GM23338 (cell line): ENCODE measurements around the gene NCK2. TPM values are rescaled to one million over a fixed set of nuclear protein-coding genes. Genes with fewer than 3 reads are reported as not detected.

ENCODE experiments used
- ATAC-seq: fragments of 200-7000 bp; cut with Tn5 transposase; 3 replicates; pipeline ENCODE4 v1.9.1; 2020
- DNase-seq: peaks from one replicate; pipeline ENCODE4 v3.0.0-alpha.2; 2015; ENCODE audit warnings: low spot score
- H2AFZ ChIP-seq: fragments of 200-600 bp; sonication (generic); 2 replicates; pipeline ENCODE4 v1.8.0; 2016; ENCODE audit warnings: antibody characterized with exemption, mild to moderate bottlenecking, moderate library complexity
- H3F3A ChIP-seq: fragments of 200-600 bp; sonication (generic); replicated peaks from 2 replicates; pipeline ENCODE4 v1.8.0; 2017; ENCODE audit warnings: antibody characterized with exemption, mixed run types, low read depth
- H3K27ac ChIP-seq: fragments of 200-600 bp; sonication (generic); 2 replicates; pipeline ENCODE4 v1.6.1; 2016; ENCODE audit warnings: low read depth
- H3K27me3 ChIP-seq: fragments of 200-600 bp; sonication (generic); 2 replicates; pipeline ENCODE4 v1.8.0; 2016; ENCODE audit warnings: mild to moderate bottlenecking, mixed run types, moderate library complexity; ENCODE audit not compliant: insufficient read depth
- H3K36me3 ChIP-seq: fragments of 200-600 bp; sonication (generic); 2 replicates; pipeline ENCODE4 v1.8.0; 2016; ENCODE audit warnings: mild to moderate bottlenecking; ENCODE audit not compliant: insufficient read depth
- H3K4me1 ChIP-seq: fragments of 200-600 bp; sonication (generic); 2 replicates; pipeline ENCODE4 v1.8.0; 2016; ENCODE audit warnings: mild to moderate bottlenecking, moderate library complexity; ENCODE audit not compliant: insufficient read depth
- H3K4me2 ChIP-seq: fragments of 200-600 bp; sonication (generic); 2 replicates; pipeline ENCODE4 v1.7.1; 2017; ENCODE audit warnings: mixed run types
- H3K4me3 ChIP-seq: fragments of 200-600 bp; sonication (generic); 2 replicates; pipeline ENCODE4 v1.6.1; 2016; ENCODE audit warnings: mixed run types
- H3K79me2 ChIP-seq: fragments of 200-600 bp; sonication (generic); replicated peaks from 2 replicates; pipeline ENCODE4 v1.8.0; 2017; ENCODE audit warnings: mild to moderate bottlenecking; ENCODE audit not compliant: insufficient read depth
- H3K9me2 ChIP-seq: fragments of 200-600 bp; sonication (generic); 2 replicates; pipeline ENCODE4 v1.8.0; 2017; ENCODE audit not compliant: insufficient read depth
- H4K20me1 ChIP-seq: fragments of 200-600 bp; sonication (generic); replicated peaks from 2 replicates; pipeline ENCODE4 v1.8.0; 2017; ENCODE audit warnings: mild to moderate bottlenecking; ENCODE audit not compliant: insufficient read depth
- H3K27ac Mint-ChIP-seq: 2 replicates; pipeline ENCODE4 v1.8.0; 2020; ENCODE audit warnings: inconsistent platforms, mild to moderate bottlenecking, moderate library complexity, mixed read lengths
- H3K27me3 Mint-ChIP-seq: 3 replicates; pipeline ENCODE4 v1.8.0; 2022; ENCODE audit warnings: low read depth, mild to moderate bottlenecking, moderate library complexity, mixed read lengths, inconsistent platforms; ENCODE audit not compliant: insufficient read depth, poor library complexity
- H3K36me3 Mint-ChIP-seq: 3 replicates; pipeline ENCODE4 v1.8.0; 2021; ENCODE audit warnings: low read depth, mild to moderate bottlenecking, inconsistent platforms, moderate library complexity, mixed read lengths
- H3K4me1 Mint-ChIP-seq: 3 replicates; pipeline ENCODE4 v1.8.0; 2020; ENCODE audit warnings: mild to moderate bottlenecking, inconsistent platforms, mixed read lengths
- H3K4me3 Mint-ChIP-seq: 3 replicates; pipeline ENCODE4 v1.8.0; 2021; ENCODE audit warnings: moderate library complexity, mild to moderate bottlenecking, inconsistent platforms, mixed read lengths
- H3K9me3 Mint-ChIP-seq: 3 replicates; pipeline ENCODE4 v1.8.0; 2020; ENCODE audit warnings: moderate library complexity, mild to moderate bottlenecking, inconsistent platforms, mixed read lengths
- CREB1 ChIP-seq: fragments of 250-450 bp; sonication (Bioruptor Pico); IDR thresholded peaks from 2 replicates; pipeline ENCODE4 v1.5.0; 2020; ENCODE audit warnings: low read depth, mild to moderate bottlenecking, moderate library complexity
- EZH2 ChIP-seq: fragments of 200-600 bp; sonication (generic); IDR thresholded peaks from one replicate; pipeline ENCODE4 v1.8.0; 2017; ENCODE audit warnings: antibody characterized with exemption, mild to moderate bottlenecking, low read depth; ENCODE audit not compliant: unreplicated experiment
- EZH2phosphoT487 ChIP-seq: fragments of 200-600 bp; sonication (generic); IDR thresholded peaks from one replicate; pipeline ENCODE4 v1.8.1; 2018; ENCODE audit warnings: antibody characterized with exemption; ENCODE audit not compliant: unreplicated experiment
- JUNB ChIP-seq: IDR thresholded peaks from one replicate; pipeline ENCODE4 v1.6.1; 2016; ENCODE audit warnings: antibody characterized with exemption; ENCODE audit not compliant: unreplicated experiment
- NANOG ChIP-seq: IDR thresholded peaks from 2 replicates; pipeline ENCODE4 v1.6.1; 2016; ENCODE audit warnings: antibody characterized with exemption, borderline replicate concordance
- REST ChIP-seq: IDR thresholded peaks from one replicate; pipeline ENCODE4 v1.6.1; 2018; ENCODE audit warnings: antibody characterized with exemption; ENCODE audit not compliant: unreplicated experiment
- STAT1 ChIP-seq: IDR thresholded peaks from one replicate; pipeline ENCODE4 v1.6.1; 2016; ENCODE audit warnings: antibody characterized with exemption; ENCODE audit not compliant: unreplicated experiment
- ZNF114 ChIP-seq: fragments of 250-450 bp; sonication (Bioruptor Pico); IDR thresholded peaks from 2 replicates; pipeline ENCODE4 v1.5.0; 2020; ENCODE audit warnings: mild to moderate bottlenecking, moderate library complexity
- ZNF331 ChIP-seq: fragments of 250-450 bp; sonication (Bioruptor Pico); IDR thresholded peaks from 2 replicates; pipeline ENCODE4 v1.5.0; 2020; ENCODE audit warnings: low read depth, mild to moderate bottlenecking, moderate library complexity
- ZNF462 ChIP-seq: fragments of 250-450 bp; sonication (Bioruptor Pico); IDR thresholded peaks from 2 replicates; pipeline ENCODE4 v1.5.0; 2020; ENCODE audit warnings: mild to moderate bottlenecking, moderate library complexity
- polyA plus RNA-seq: library from polyadenylated mRNA; unstranded; fragments of >200 nt; fragmentation: Nextera tagmentation; extraction: Ambion mirVana; gene quantifications from 2 replicates; pipeline ENCODE4 v1.2.1, GENCODE V29; 2016
- total RNA-seq: library from RNA; depleted of rRNA; stranded (reverse); fragments of >200 nt; shearing (Covaris generic); gene quantifications from 2 replicates; pipeline ENCODE4 v1.2.3, GENCODE V29; 2014
- TF ChIP-seq, protein P1 (sequence below), 2 experiments: fragments of 200-600 bp in 1 of 2; sonication (generic) in 1 of 2; conservative IDR thresholded peaks; 2 replicates each; pipeline versions ENCODE4 v1.5.1 to v1.6.1; 2016 to 2017; ENCODE audit warnings: antibody characterized with exemption in 2 of 2, low read depth in 2 of 2, mild to moderate bottlenecking in 2 of 2, moderate library complexity in 1 of 2
- TF ChIP-seq, protein P2 (sequence below): IDR thresholded peaks from 2 replicates; pipeline ENCODE4 v1.6.1; 2016; ENCODE audit warnings: antibody characterized with exemption

NCK2 gene
- total and polyA plus RNA-seq, 2 experiments from 2014 or later: 26.9 to 59.9 TPM

- peak overlapping the region; percentile 24; the same call in 1 of the 3 replicates for H3K4me3 Mint-ChIP-seq
- peaks cover 56% of the 10 kb centered on the region for H3K4me1 Mint-ChIP-seq
- H3K4me2 ChIP-seq: peak overlapping the region; percentile 59; the same call in 1 of the 2 replicates
- H3K79me2 ChIP-seq: peaks cover 98% of the 10 kb centered on the region
- no peaks in the 10 kb centered on the region for H3K9me3 Mint-ChIP-seq
- no peak overlapping the region for H3K4me3 ChIP-seq
- ATAC-seq (no peak), DNase-seq (no peak)
- TF ChIP-seq STAT1 (no peak), REST (no peak), ZNF462 (CRISPR knock-in tag) (no peak), JUNB (no peak), ZNF114 (no peak), ZNF331 (CRISPR knock-in tag) (no peak), CREB1 (CRISPR knock-in tag) (no peak), EZH2phosphoT487 (no peak), EZH2 (no peak), NANOG (no peak)
- TF ChIP-seq, protein P1, sequence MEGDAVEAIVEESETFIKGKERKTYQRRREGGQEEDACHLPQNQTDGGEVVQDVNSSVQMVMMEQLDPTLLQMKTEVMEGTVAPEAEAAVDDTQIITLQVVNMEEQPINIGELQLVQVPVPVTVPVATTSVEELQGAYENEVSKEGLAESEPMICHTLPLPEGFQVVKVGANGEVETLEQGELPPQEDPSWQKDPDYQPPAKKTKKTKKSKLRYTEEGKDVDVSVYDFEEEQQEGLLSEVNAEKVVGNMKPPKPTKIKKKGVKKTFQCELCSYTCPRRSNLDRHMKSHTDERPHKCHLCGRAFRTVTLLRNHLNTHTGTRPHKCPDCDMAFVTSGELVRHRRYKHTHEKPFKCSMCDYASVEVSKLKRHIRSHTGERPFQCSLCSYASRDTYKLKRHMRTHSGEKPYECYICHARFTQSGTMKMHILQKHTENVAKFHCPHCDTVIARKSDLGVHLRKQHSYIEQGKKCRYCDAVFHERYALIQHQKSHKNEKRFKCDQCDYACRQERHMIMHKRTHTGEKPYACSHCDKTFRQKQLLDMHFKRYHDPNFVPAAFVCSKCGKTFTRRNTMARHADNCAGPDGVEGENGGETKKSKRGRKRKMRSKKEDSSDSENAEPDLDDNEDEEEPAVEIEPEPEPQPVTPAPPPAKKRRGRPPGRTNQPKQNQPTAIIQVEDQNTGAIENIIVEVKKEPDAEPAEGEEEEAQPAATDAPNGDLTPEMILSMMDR (conservative IDR thresholded peaks at IDR 0.05; ENCODE audit: low read depth in 2 of 2): no peak
- TF ChIP-seq, protein P2, sequence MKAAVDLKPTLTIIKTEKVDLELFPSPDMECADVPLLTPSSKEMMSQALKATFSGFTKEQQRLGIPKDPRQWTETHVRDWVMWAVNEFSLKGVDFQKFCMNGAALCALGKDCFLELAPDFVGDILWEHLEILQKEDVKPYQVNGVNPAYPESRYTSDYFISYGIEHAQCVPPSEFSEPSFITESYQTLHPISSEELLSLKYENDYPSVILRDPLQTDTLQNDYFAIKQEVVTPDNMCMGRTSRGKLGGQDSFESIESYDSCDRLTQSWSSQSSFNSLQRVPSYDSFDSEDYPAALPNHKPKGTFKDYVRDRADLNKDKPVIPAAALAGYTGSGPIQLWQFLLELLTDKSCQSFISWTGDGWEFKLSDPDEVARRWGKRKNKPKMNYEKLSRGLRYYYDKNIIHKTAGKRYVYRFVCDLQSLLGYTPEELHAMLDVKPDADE: no peak
- H3F3A ChIP-seq: no peaks in the 10 kb centered on the region
- H3K4me1 ChIP-seq: peaks cover 41% of the 10 kb centered on the region
- no peak overlapping the region for H2AFZ ChIP-seq
- 0 out of 2 replicates have a peak overlapping the region, but pooled peaks have one; percentile 36 for H3K27ac Mint-ChIP-seq
- H4K20me1 ChIP-seq: peaks cover 27% of the 10 kb centered on the region
- H3K27me3 Mint-ChIP-seq: peaks cover 1% of the 10 kb centered on the region
- H3K27ac ChIP-seq: peak overlapping the region; percentile 67; the same call in 1 of the 2 replicates
- H3K9me2 ChIP-seq: 0 out of 2 replicates have a peak, but pooled peaks cover 3% of the 10 kb centered on the region
- no peaks in the 10 kb centered on the region for H3K27me3 ChIP-seq
- H3K36me3 ChIP-seq: no peaks in the 10 kb centered on the region
- H3K36me3 Mint-ChIP-seq: no peaks in the 10 kb centered on the region; the same call in 2 of the 3 replicates
Observed at GRCh38 chr2:105808423-105809096, 63.8 kb downstream of the NCK2 start.
